ENCODE results near the gene IL17RA.

IL17RA gene

GRCh38 chr22:17158176-17158567 is 73.4 kb downstream of the IL17RA start:
- DNase-seq (ENCODE audit: insufficient read length, low spot score) (no peak), FAIRE-seq (no peak)
- no peak for TF ChIP-seq POLR2A (IDR thresholded peaks at IDR 0.05; ENCODE audit: low read depth, low read length)

DNA sequence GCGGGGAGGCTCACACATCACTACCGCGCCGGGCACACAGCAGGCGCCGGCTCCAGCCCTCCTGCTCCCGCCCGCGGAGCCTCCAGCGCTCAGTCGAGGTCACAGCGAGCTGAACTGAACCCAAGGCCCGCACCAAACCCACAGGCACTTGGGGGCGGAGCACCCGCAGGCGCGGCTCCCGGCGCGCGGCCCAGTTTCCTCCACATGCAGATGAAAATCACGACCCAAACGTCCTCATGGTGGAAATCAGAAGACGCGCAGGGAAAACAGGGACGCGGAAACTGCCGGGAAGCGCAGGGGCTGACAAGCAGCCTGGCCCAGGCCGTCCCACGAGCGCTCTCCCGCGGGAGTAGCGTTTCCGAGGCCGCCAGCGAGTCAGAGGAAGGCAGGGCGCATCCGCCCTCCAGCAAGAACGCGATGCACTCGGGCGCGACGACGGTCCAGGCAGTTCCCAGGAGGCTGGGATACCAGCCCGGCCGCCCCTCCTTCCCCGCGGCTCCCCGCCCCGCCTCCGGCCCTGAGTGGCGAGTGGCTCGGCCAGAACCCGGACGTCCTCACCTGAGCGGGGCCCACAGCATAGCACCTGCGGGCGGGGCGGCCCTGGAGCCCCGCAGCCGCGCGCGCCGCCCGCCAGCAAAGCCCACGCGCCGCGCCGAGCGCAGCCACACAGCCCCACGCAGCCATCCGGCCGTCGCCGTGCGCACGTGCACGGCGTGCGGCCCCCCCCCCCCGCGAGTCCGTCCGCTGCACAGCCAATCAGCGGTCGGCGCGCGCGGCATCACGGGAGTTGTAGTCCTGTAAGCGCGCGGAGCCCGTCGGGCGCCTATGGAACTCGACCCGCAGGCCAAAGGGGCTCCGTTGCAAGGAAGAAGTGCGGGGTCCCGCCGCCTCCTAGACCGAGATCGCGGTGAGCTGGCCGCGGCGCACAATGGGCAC is 74.0 kb downstream of the IL17RA start, which contains the start of gene HDHD5:
Gene HDHD5, minus strand, starts transcription at position 710 of the 936 bp plus-strand sequence. Its CDS starts 26 bp downstream, at position 684.
- TF ChIP-seq POLR2A (IDR thresholded peaks at IDR 0.05; ENCODE audit: low read depth, low read length): peak; percentile 36; the same call in 1 of the 2 replicates
- DNase-seq (ENCODE audit: insufficient read length, low spot score) (peak; percentile 80), FAIRE-seq (no peak)

DNA sequence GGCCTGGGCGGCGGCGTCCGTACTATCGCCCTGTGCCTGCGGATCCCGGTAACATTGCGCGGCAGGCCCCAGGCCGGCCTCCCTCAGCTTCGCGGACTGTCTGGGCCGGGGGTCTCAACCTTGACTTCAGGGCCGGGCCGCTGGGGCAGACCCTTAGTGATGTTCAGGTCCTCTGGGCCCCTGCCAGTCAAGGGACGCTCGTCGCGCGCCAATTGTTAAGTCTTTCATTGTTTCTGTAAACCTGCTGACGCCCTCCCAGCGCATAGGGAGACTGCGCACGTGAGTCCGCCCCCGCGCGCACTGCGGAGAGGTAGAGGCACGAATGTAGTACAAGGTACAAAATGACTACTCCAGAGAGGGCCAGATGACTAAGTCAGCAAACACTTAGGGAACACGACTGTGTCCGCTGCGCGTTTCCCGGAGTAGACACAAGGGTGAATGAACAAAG is 74.7 kb downstream of the IL17RA start:
- TF ChIP-seq POLR2A (IDR thresholded peaks at IDR 0.05; ENCODE audit: low read depth, low read length): no peak
- no peak for FAIRE-seq
- no peak for DNase-seq (ENCODE audit: insufficient read length, low spot score)

- FAIRE-seq (no peak), DNase-seq (ENCODE audit: insufficient read length, low spot score) (no peak)
- no peak for TF ChIP-seq POLR2A (IDR thresholded peaks at IDR 0.05; ENCODE audit: low read depth, low read length)
These were observed 77.2 kb downstream of the IL17RA start for GRCh38 chr22:17161991-17162390.

- no peak for TF ChIP-seq POLR2A (IDR thresholded peaks at IDR 0.05; ENCODE audit: low read depth, low read length)
- DNase-seq (ENCODE audit: insufficient read length, low spot score) (no peak), FAIRE-seq (no peak)
These were observed 77.9 kb downstream of the IL17RA start for GRCh38 chr22:17162731-17163130.

- peak; percentile 20 for DNase-seq (ENCODE audit: insufficient read length, low spot score)
- no peak for FAIRE-seq
- TF ChIP-seq POLR2A (IDR thresholded peaks at IDR 0.05; ENCODE audit: low read depth, low read length): no peak
These were observed 79.7 kb downstream of the IL17RA start for GRCh38 chr22:17164392-17165024.

Measured in H54 (cell line).